Transverse colon (tissue), 3 donors: ENCODE measurements around the gene KCNK15.

Experiments used
- POLR2A ChIP-seq: fragments of 450-650 bp; IDR thresholded peaks from one replicate; pipeline ENCODE4 v1.6.1; 2016; ENCODE audit warnings: antibody characterized with exemption, mild to moderate bottlenecking, moderate library complexity
- TF ChIP-seq, protein P1 (sequence below), 5 experiments: fragments of 200-600 bp in 3 of 5; fragments of 450-650 bp in 2 of 5; sonication (generic) in 3 of 5; IDR thresholded peaks; 1 replicate in 2 of 5; 2 replicates in 3 of 5; pipeline ENCODE4 v1.5.1; 2016 to 2017; ENCODE audit warnings: antibody characterized with exemption in 5 of 5, inconsistent platforms in 3 of 5, mild to moderate bottlenecking in 2 of 5, moderate library complexity in 1 of 5

DNA sequence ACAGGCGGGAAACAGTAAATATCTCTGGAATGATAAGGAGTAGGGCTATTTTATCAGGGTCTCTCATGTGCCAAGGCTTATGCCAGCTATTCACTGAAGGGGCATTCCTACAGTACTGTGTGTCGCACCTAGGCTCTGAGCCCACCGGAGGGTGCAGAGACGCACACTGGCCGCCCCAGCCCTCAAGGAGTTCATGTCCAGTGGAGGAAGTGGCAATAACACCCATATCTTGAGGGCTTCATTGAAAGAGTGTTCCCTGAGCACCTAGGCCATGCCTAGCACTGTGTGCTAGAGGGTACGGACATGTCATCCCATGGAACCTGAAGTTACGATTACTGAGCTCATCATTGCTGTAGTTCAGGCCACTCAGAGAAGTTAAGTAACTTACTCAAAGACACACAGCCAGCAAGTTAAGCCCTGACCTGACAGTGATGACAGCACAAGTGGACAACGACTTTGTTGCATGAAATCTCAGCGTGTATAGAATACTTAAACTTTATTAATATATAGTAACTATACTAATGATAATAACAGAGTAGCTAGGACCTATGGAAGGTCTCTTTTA, 21.8 kb upstream of the KCNK15 start:
- no peak for TF ChIP-seq POLR2A
- TF ChIP-seq, protein P1, sequence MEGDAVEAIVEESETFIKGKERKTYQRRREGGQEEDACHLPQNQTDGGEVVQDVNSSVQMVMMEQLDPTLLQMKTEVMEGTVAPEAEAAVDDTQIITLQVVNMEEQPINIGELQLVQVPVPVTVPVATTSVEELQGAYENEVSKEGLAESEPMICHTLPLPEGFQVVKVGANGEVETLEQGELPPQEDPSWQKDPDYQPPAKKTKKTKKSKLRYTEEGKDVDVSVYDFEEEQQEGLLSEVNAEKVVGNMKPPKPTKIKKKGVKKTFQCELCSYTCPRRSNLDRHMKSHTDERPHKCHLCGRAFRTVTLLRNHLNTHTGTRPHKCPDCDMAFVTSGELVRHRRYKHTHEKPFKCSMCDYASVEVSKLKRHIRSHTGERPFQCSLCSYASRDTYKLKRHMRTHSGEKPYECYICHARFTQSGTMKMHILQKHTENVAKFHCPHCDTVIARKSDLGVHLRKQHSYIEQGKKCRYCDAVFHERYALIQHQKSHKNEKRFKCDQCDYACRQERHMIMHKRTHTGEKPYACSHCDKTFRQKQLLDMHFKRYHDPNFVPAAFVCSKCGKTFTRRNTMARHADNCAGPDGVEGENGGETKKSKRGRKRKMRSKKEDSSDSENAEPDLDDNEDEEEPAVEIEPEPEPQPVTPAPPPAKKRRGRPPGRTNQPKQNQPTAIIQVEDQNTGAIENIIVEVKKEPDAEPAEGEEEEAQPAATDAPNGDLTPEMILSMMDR (IDR thresholded peaks at IDR 0.05) = no peak
